K562 (cell line): Measurements from ENCODE around the gene SOCS3. TPM values are rescaled to one million over a fixed set of nuclear protein-coding genes. Genes with fewer than 3 reads are reported as not detected.

ENCODE experiments used
- ATAC-seq: fragments of 200-7000 bp; cut with Tn5 transposase; 3 replicates; pipeline ENCODE4 v1.9.1; 2020; ENCODE audit warnings: moderate library complexity
- BruUV-seq: library from RNA; stranded (reverse); fragments of 400-500 nt; replicated peaks from 2 replicates; lab custom pipeline; 2021; lab: Mats Ljungman, UMichigan
- CTCF ChIA-PET: fragments of 300-600 bp; formaldehyde crosslinking; extraction: SDS; loops from one replicate; lab custom pipeline; 2021; ENCODE audit warnings: low intra/inter-chr PET ratio; lab: Yijun Ruan, JAX
- POLR2A ChIA-PET: fragments of 300-600, 350-650 bp; sonication (Branson Sonifier 250); formaldehyde crosslinking; extraction: SDS; loops from one replicate; lab custom pipeline; 2021; ENCODE audit warnings: antibody characterized with exemption, inconsistent platforms; lab: Yijun Ruan, JAX
- DNase-seq, 4 experiments: peaks; one replicate each; pipeline versions ENCODE4 v3.0.0 to v3.0.0-alpha.2; 2011 to 2018; ENCODE audit warnings: low spot score in 3 of 4, mixed read lengths in 3 of 4; ENCODE audit errors: extremely low read depth in 1 of 4
- FAIRE-seq: peaks from 2 replicates; lab custom pipeline; 2011; peaks lifted over from hg19 to GRCh38; lab: Jason Lieb, UNC
- H2AFZ ChIP-seq: 2 replicates; pipeline ENCODE4 v1.6.0; 2011; ENCODE audit warnings: low read depth, low read length, control low read depth, inconsistent platforms
- H3K27ac ChIP-seq: fragments of 200-600 bp; 3 replicates; pipeline ENCODE4 v1.8.0; 2011; ENCODE audit warnings: low read depth, mild to moderate bottlenecking, control low read depth, inconsistent platforms, low read length, moderate library complexity, mixed read lengths; ENCODE audit errors: extremely low read depth
- H3K27me3 ChIP-seq, 2 experiments: fragments of 300-600 bp in 1 of 2; 2 replicates in 1 of 2; 3 replicates in 1 of 2; pipeline versions ENCODE4 v1.6.0 to v1.8.0; 2011; ENCODE audit warnings: inconsistent platforms in 2 of 2, low read length in 2 of 2, mild to moderate bottlenecking in 1 of 2, mixed read lengths in 1 of 2, moderate library complexity in 1 of 2; ENCODE audit not compliant: control insufficient read depth in 2 of 2, insufficient read depth in 2 of 2
- H3K36me3 ChIP-seq: fragments of 300-600 bp; 3 replicates; pipeline ENCODE4 v1.8.0; 2011; ENCODE audit warnings: mild to moderate bottlenecking, low read length, inconsistent platforms; ENCODE audit not compliant: control insufficient read depth, insufficient read depth
- H3K4me1 ChIP-seq, 2 experiments: fragments of 200-600 bp in 1 of 2; replicated peaks in 1 of 2; 2 replicates in 1 of 2; 3 replicates in 1 of 2; pipeline versions ENCODE4 v1.5.1 to v1.8.0; 2011; ENCODE audit warnings: inconsistent platforms in 2 of 2, low read length in 2 of 2, mild to moderate bottlenecking in 1 of 2, mixed read lengths in 1 of 2, moderate library complexity in 1 of 2; ENCODE audit not compliant: control insufficient read depth in 2 of 2, insufficient read depth in 2 of 2
- H3K4me2 ChIP-seq: 2 replicates; pipeline ENCODE4 v1.6.1; 2011; ENCODE audit warnings: low read length, control low read depth, inconsistent platforms, mixed read lengths; ENCODE audit not compliant: insufficient read depth
- H3K4me3 ChIP-seq: fragments of 200-600 bp; sonication (generic), shearing (Covaris generic); 2 replicates; pipeline ENCODE4 v1.5.1; 2016; ENCODE audit warnings: control low read depth, inconsistent platforms
- H3K79me2 ChIP-seq: fragments of 200-600 bp; 3 replicates; pipeline ENCODE4 v1.8.0; 2011; ENCODE audit warnings: low read length, inconsistent platforms; ENCODE audit not compliant: control insufficient read depth, insufficient read depth
- H3K9ac ChIP-seq, 2 experiments: 2 replicates each; pipeline versions ENCODE4 v1.6.0 to v1.6.1; 2011; ENCODE audit warnings: low read depth in 2 of 2, low read length in 2 of 2, control low read depth in 1 of 2, inconsistent platforms in 1 of 2, mild to moderate bottlenecking in 1 of 2, mixed read lengths in 1 of 2; ENCODE audit not compliant: insufficient read depth in 1 of 2
- H3K9me1 ChIP-seq: one replicate; pipeline ENCODE4 v1.6.0; 2011; ENCODE audit warnings: inconsistent platforms, mild to moderate bottlenecking, low read length, moderate library complexity; ENCODE audit not compliant: control insufficient read depth, insufficient read depth
- H3K9me3 ChIP-seq: replicated peaks from 2 replicates; pipeline ENCODE4 v1.5.1; 2011; ENCODE audit warnings: low read depth, low read length, inconsistent platforms; ENCODE audit not compliant: control insufficient read depth, insufficient read depth
- H4K20me1 ChIP-seq: replicated peaks from 2 replicates; pipeline ENCODE4 v1.6.1; 2011; ENCODE audit warnings: low read length, inconsistent platforms, mixed read lengths; ENCODE audit not compliant: control insufficient read depth, insufficient read depth
- CXXC5 ChIP-seq: fragments of 250-450 bp; sonication (Bioruptor Pico); IDR thresholded peaks from 2 replicates; pipeline ENCODE4 v1.8.0; 2022; ENCODE audit warnings: inconsistent platforms, mild to moderate bottlenecking, moderate library complexity
- GABPA ChIP-seq: fragments of 200-800 bp; sonication (Bioruptor generic); conservative IDR thresholded peaks from 2 replicates; pipeline ENCODE4 v1.6.1; 2016; ENCODE audit warnings: low read depth, missing genetic modification characterization, missing compliant biosample characterization
- L3MBTL2 ChIP-seq: fragments of 450-650 bp; IDR thresholded peaks from 2 replicates; pipeline ENCODE4 v1.6.1; 2016; ENCODE audit warnings: mild to moderate bottlenecking, moderate library complexity
- NONO ChIP-seq, 2 experiments: fragments of 200-400 bp in 1 of 2; fragments of 450-650 bp in 1 of 2; formaldehyde crosslinking in 1 of 2; IDR thresholded peaks; 2 replicates each; pipeline ENCODE4 v1.6.1; 2017; ENCODE audit warnings: low read depth in 2 of 2, mild to moderate bottlenecking in 2 of 2, moderate library complexity in 2 of 2, low read length in 1 of 2
- PPARD ChIP-seq: fragments of 250-450 bp; sonication (Bioruptor Pico); IDR thresholded peaks from 2 replicates; pipeline ENCODE4 v1.8.0; 2022; ENCODE audit warnings: inconsistent platforms, mild to moderate bottlenecking, moderate library complexity
- RBFOX2 ChIP-seq: fragments of 200-400 bp; formaldehyde crosslinking; IDR thresholded peaks from 2 replicates; pipeline ENCODE4 v1.6.1; 2017; ENCODE audit warnings: low read depth, mild to moderate bottlenecking, low read length, moderate library complexity
- YBX1 ChIP-seq: fragments of 450-650 bp; IDR thresholded peaks from 2 replicates; pipeline ENCODE4 v1.7.1; 2016; ENCODE audit warnings: mild to moderate bottlenecking
- WGBS: fragments of 100-300 bp; shearing (Covaris generic); methylation state at CpG from one replicate; pipeline ENCODE4 v1.1.6; 2016; ENCODE audit warnings: low coverage, mixed read lengths; ENCODE audit not compliant: insufficient coverage; ENCODE audit errors: missing lambda C conversion rate; 5-methylcytosine and 5-hydroxymethylcytosine counted together
- in situ Hi-C: fragments of 300-500 bp; cut with MboI; formaldehyde crosslinking; loops from 4 replicates; pipeline ENCODE4 v1.15.0; 2018; ENCODE audit warnings: inconsistent platforms, mixed read lengths
- intact Hi-C: fragments of 100-400 bp; cut with micrococcal nuclease; formaldehyde crosslinking; loops from 2 replicates; pipeline ENCODE4 v1.14.2; 2022
- polyA plus RNA-seq, 8 experiments: library from polyadenylated mRNA; depleted of rRNA in 4 of 8; stranded (reverse) in 5 of 8; unstranded in 3 of 8; fragments of >200 nt; fragmentation: Nextera tagmentation in 2 of 8; fragmentation: Illumina TruSeq in 1 of 8; extraction: Ambion mirVana in 2 of 8; extraction: Trizol in 1 of 8; gene quantifications; 2 replicates each; pipeline versions ENCODE4 v1.2.1 to v1.2.3, GENCODE V29; 2011 to 2014; ENCODE audit warnings: inconsistent platforms in 1 of 8, missing spikeins in 1 of 8
- total RNA-seq, 7 experiments: library from RNA; depleted of rRNA in 6 of 7; stranded (reverse); fragments of >200 nt in 6 of 7; fragmentation: Illumina TruSeq in 2 of 7; extraction: Trizol in 2 of 7; gene quantifications; 2 replicates each; pipeline versions ENCODE4 v1.2.1 to v1.2.3, GENCODE V29; 2011 to 2021; ENCODE audit warnings: low replicate concordance in 1 of 7
- TF ChIP-seq, protein P1 (sequence below): fragments of 450-650 bp; formaldehyde crosslinking; IDR thresholded peaks from 2 replicates; pipeline ENCODE4 v1.4.0; 2020; ENCODE audit warnings: mild to moderate bottlenecking, mixed read lengths
- TF ChIP-seq, protein P2 (sequence below): fragments of 250-450 bp; sonication (Bioruptor Pico); IDR thresholded peaks from 2 replicates; pipeline ENCODE4 v1.4.0; 2020
- TF ChIP-seq, protein P3 (sequence below): fragments of 250-450 bp; sonication (Bioruptor Pico); IDR thresholded peaks from 2 replicates; pipeline ENCODE4 v1.9.0; 2021; ENCODE audit warnings: mild to moderate bottlenecking, inconsistent platforms

SOCS3 gene
- total and polyA plus RNA-seq, 9 of the 15 experiments (the other 6 are each of a cell fraction or from before 2014, with no cell fraction given): 0.56 to 38.9 (median 13.7) TPM

DNA sequence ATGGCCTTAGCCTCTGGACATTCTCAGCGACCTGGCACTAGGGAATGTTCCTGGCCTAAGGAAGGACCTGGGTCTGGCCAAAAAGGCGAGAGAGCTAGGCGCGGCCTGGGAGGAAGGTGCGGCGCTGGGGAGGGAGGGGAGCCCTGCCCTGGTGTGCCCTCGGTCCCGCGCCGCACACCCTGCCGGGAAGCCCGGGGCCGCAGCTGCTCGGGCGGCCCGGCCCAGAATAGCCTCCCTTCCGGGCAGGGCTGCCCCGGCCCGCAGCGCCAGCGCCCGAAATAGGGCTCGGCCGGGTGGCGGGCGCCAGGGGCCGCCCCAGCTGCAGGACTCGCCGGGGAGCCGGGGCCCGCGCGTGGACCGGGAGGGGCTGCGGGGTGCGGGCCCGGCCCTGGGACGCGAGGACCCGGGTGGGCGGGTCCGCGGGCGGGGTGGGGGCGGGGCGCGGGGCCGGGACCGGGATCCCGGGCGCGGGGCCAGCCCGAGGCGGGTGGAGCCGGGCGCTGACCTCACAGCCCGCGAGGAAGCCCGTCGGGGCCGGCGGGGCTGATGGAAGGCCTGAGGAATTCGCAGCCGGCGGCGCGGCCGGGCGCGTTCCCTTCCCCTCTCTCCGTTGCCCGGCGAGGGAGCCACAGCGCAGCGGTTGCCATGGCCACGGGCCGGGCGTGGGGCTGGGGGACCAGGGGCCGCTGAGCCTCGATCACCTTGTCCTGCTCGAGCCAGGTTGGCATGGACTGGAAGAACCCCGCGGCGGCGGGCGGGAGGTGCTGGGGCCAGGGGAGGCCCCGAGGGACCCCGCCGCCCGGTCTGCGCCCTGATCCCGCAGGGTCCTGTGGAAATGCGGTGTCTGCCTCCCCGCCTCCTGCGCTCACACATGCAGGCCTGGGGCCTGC, 18.1 kb downstream of the SOCS3 start:
- peak overlapping the region; percentile 26 for H3K4me3 ChIP-seq
- TF ChIP-seq YBX1 (no peak), RBFOX2 (peak; percentile 55), GABPA (peak; percentile 61), CXXC5 (CRISPR knock-in tag) (peak; percentile 36), L3MBTL2 (0 out of 2 replicates have a peak, but pooled peaks have one; percentile 54), NONO (IDR thresholded peaks at IDR 0.05; ENCODE audit: low read depth in 2 of 2, low read length in 1 of 2) (0 out of 4 replicates have a peak, but pooled peaks of 1 of the 2 experiments have one; percentile 37), PPARD (no peak)
- TF ChIP-seq, protein P1, sequence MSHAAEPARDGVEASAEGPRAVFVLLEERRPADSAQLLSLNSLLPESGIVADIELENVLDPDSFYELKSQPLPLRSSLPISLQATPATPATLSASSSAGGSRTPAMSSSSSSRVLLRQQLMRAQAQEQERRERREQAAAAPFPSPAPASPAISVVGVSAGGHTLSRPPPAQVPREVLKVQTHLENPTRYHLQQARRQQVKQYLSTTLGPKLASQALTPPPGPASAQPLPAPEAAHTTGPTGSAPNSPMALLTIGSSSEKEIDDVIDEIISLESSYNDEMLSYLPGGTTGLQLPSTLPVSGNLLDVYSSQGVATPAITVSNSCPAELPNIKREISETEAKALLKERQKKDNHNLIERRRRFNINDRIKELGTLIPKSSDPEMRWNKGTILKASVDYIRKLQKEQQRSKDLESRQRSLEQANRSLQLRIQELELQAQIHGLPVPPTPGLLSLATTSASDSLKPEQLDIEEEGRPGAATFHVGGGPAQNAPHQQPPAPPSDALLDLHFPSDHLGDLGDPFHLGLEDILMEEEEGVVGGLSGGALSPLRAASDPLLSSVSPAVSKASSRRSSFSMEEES (CRISPR knock-in tag): no peak
- TF ChIP-seq, protein P2, sequence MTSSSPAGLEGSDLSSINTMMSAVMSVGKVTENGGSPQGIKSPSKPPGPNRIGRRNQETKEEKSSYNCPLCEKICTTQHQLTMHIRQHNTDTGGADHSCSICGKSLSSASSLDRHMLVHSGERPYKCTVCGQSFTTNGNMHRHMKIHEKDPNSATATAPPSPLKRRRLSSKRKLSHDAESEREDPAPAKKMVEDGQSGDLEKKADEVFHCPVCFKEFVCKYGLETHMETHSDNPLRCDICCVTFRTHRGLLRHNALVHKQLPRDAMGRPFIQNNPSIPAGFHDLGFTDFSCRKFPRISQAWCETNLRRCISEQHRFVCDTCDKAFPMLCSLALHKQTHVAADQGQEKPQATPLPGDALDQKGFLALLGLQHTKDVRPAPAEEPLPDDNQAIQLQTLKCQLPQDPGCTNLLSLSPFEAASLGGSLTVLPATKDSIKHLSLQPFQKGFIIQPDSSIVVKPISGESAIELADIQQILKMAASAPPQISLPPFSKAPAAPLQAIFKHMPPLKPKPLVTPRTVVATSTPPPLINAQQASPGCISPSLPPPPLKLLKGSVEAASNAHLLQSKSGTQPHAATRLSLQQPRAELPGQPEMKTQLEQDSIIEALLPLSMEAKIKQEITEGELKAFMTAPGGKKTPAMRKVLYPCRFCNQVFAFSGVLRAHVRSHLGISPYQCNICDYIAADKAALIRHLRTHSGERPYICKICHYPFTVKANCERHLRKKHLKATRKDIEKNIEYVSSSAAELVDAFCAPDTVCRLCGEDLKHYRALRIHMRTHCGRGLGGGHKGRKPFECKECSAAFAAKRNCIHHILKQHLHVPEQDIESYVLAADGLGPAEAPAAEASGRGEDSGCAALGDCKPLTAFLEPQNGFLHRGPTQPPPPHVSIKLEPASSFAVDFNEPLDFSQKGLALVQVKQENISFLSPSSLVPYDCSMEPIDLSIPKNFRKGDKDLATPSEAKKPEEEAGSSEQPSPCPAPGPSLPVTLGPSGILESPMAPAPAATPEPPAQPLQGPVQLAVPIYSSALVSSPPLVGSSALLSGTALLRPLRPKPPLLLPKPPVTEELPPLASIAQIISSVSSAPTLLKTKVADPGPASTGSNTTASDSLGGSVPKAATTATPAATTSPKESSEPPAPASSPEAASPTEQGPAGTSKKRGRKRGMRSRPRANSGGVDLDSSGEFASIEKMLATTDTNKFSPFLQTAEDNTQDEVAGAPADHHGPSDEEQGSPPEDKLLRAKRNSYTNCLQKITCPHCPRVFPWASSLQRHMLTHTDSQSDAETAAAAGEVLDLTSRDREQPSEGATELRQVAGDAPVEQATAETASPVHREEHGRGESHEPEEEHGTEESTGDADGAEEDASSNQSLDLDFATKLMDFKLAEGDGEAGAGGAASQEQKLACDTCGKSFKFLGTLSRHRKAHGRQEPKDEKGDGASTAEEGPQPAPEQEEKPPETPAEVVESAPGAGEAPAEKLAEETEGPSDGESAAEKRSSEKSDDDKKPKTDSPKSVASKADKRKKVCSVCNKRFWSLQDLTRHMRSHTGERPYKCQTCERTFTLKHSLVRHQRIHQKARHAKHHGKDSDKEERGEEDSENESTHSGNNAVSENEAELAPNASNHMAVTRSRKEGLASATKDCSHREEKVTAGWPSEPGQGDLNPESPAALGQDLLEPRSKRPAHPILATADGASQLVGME (CRISPR knock-in tag): 0 out of 2 replicates have a peak, but pooled peaks have one; percentile 18
- TF ChIP-seq, protein P3, sequence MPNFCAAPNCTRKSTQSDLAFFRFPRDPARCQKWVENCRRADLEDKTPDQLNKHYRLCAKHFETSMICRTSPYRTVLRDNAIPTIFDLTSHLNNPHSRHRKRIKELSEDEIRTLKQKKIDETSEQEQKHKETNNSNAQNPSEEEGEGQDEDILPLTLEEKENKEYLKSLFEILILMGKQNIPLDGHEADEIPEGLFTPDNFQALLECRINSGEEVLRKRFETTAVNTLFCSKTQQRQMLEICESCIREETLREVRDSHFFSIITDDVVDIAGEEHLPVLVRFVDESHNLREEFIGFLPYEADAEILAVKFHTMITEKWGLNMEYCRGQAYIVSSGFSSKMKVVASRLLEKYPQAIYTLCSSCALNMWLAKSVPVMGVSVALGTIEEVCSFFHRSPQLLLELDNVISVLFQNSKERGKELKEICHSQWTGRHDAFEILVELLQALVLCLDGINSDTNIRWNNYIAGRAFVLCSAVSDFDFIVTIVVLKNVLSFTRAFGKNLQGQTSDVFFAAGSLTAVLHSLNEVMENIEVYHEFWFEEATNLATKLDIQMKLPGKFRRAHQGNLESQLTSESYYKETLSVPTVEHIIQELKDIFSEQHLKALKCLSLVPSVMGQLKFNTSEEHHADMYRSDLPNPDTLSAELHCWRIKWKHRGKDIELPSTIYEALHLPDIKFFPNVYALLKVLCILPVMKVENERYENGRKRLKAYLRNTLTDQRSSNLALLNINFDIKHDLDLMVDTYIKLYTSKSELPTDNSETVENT (CRISPR knock-in tag): peak; percentile 19; the same call in 1 of the 2 replicates

More for the DNA sequence above, 18.1 kb downstream of the SOCS3 start:
- POLR2A ChIA-PET: interaction anchor here (0.5 to 0.9 kb wide), 3 partner anchors 14 to 1015 kb away, joined by 3 to 4 read pairs (median 3); no protein-coding TSS in a partner anchor
- no peak overlapping the region for H3K27ac ChIP-seq
- BruUV-seq: no TSS peak
- DNase-seq (peak; percentile 57 to 99 (median 93)), FAIRE-seq (no peak), ATAC-seq (peak; percentile 76)
- H3K27me3 ChIP-seq: no peaks in the 10 kb centered on the region
- no peak overlapping the region; the same call in 1 of the 2 replicates for H3K4me2 ChIP-seq
- intact Hi-C loops: no loop called here
- peaks cover 0 to 29% of the 10 kb centered on the region in 2 experiments; a peak in 3 of 5 replicates for H3K4me1 ChIP-seq
- H3K9me3 ChIP-seq: no peaks in the 10 kb centered on the region
- no peaks in the 10 kb centered on the region for H4K20me1 ChIP-seq
- no peaks in the 10 kb centered on the region for H3K79me2 ChIP-seq
- CTCF ChIA-PET: no interaction called here
- in situ Hi-C loops: no loop called here
- peak overlapping the region in 1 of 2 experiments; percentile 85; a peak in 2 of 4 replicates for H3K9ac ChIP-seq
- peak overlapping the region; percentile 82 for H2AFZ ChIP-seq
- no peaks in the 10 kb centered on the region for H3K9me1 ChIP-seq
- no peaks in the 10 kb centered on the region for H3K36me3 ChIP-seq
- 31% methylated on average over 9 of the region's 95 CpGs for WGBS
